ENCODE data around the gene GJB4.

The GJB4 gene

GRCh38 chr1:34713443-34713842 lies 46.1 kb upstream of the GJB4 start:
- H3K4me3 ChIP-seq (ENCODE audit: insufficient read depth in 1 of 2, low read depth in 1 of 2, low read length in 2 of 2), result no peak overlapping the region
- no peak overlapping the region for H4K91ac ChIP-seq (ENCODE audit: low read length)
- no peak overlapping the region for H3K9ac ChIP-seq (ENCODE audit: low read length)
- no peak overlapping the region for H3K23ac ChIP-seq (ENCODE audit: low read length in 2 of 2)
- no peak overlapping the region for H2BK120ac ChIP-seq (ENCODE audit: low read depth, low read length)
- H3K36me3 ChIP-seq (ENCODE audit: control insufficient read depth in 1 of 2, insufficient read depth in 2 of 2, low read depth in 1 of 2, low read length in 2 of 2), result no peaks in the 10 kb centered on the region
- no peak overlapping the region for H2BK12ac ChIP-seq (ENCODE audit: low read length in 2 of 2)
- H4K8ac ChIP-seq (ENCODE audit: low read length), result no peak overlapping the region
- H3K4me2 ChIP-seq (ENCODE audit: low read length, poor library complexity, severe bottlenecking), result no peak overlapping the region
- no peaks in the 10 kb centered on the region for H3K4me1 ChIP-seq (ENCODE audit: control insufficient read depth, insufficient read depth, low read depth, low read length)
- no peaks in the 10 kb centered on the region for H3K9me3 ChIP-seq (ENCODE audit: control insufficient read depth, low read length)
- H3K27ac ChIP-seq (ENCODE audit: low read length, poor library complexity, severe bottlenecking), result no peak overlapping the region
- H3K18ac ChIP-seq (ENCODE audit: low read depth in 1 of 2, low read length in 2 of 2), result no peak overlapping the region
- peaks cover 0 to 36% of the 10 kb centered on the region in 2 experiments for H3K27me3 ChIP-seq (ENCODE audit: control insufficient read depth in 1 of 2, insufficient read depth in 1 of 2, low read length in 2 of 2)
- no peak overlapping the region for H3K4ac ChIP-seq (ENCODE audit: low read depth in 1 of 2, low read length in 2 of 2)
- DNase-seq, result no peak
- no peak overlapping the region for H2AK5ac ChIP-seq (ENCODE audit: low read length, severe bottlenecking)
- H2AFZ ChIP-seq (ENCODE audit: low read depth, low read length), result no peak overlapping the region
- H2BK5ac ChIP-seq (ENCODE audit: low read depth, low read length, poor library complexity, severe bottlenecking), result no peak overlapping the region
- H3K14ac ChIP-seq (ENCODE audit: low read length in 2 of 2), result no peak overlapping the region
- WGBS, result 78% methylated on average over 6 of the region's 6 CpGs
- H2BK15ac ChIP-seq (ENCODE audit: low read depth, poor library complexity, severe bottlenecking), result no peak overlapping the region
- no peaks in the 10 kb centered on the region for H3K79me1 ChIP-seq (replicated peaks; ENCODE audit: low read length, poor library complexity, severe bottlenecking)

GRCh38 chr1:34714386-34714785 lies 45.2 kb upstream of the GJB4 start:
- no peak overlapping the region for H2BK15ac ChIP-seq (ENCODE audit: low read depth, poor library complexity, severe bottlenecking)
- H2BK120ac ChIP-seq (ENCODE audit: low read depth, low read length), result no peak overlapping the region
- DNase-seq, result no peak
- H3K23ac ChIP-seq (ENCODE audit: low read length in 2 of 2), result no peak overlapping the region
- no peak overlapping the region for H2AK5ac ChIP-seq (ENCODE audit: low read length, severe bottlenecking)
- no peak overlapping the region for H4K8ac ChIP-seq (ENCODE audit: low read length)
- H3K18ac ChIP-seq (ENCODE audit: low read depth in 1 of 2, low read length in 2 of 2), result no peak overlapping the region
- peaks cover 3% of the 10 kb centered on the region for H3K9me3 ChIP-seq (ENCODE audit: control insufficient read depth, low read length)
- H3K27ac ChIP-seq (ENCODE audit: low read length, poor library complexity, severe bottlenecking), result no peak overlapping the region
- no peak overlapping the region for H3K4me3 ChIP-seq (ENCODE audit: insufficient read depth in 1 of 2, low read depth in 1 of 2, low read length in 2 of 2)
- no peak overlapping the region for H2AFZ ChIP-seq (ENCODE audit: low read depth, low read length)
- no peak overlapping the region for H4K91ac ChIP-seq (ENCODE audit: low read length)
- no peak overlapping the region for H3K9ac ChIP-seq (ENCODE audit: low read length)
- no peak overlapping the region for H3K14ac ChIP-seq (ENCODE audit: low read length in 2 of 2)
- no peak overlapping the region for H3K4ac ChIP-seq (ENCODE audit: low read depth in 1 of 2, low read length in 2 of 2)
- H2BK12ac ChIP-seq (ENCODE audit: low read length in 2 of 2), result no peak overlapping the region
- no peak overlapping the region for H3K4me2 ChIP-seq (ENCODE audit: low read length, poor library complexity, severe bottlenecking)
- peaks cover 0 to 39% of the 10 kb centered on the region in 2 experiments for H3K27me3 ChIP-seq (ENCODE audit: control insufficient read depth in 1 of 2, insufficient read depth in 1 of 2, low read length in 2 of 2)
- no peaks in the 10 kb centered on the region for H3K79me1 ChIP-seq (replicated peaks; ENCODE audit: low read length, poor library complexity, severe bottlenecking)
- H3K4me1 ChIP-seq (ENCODE audit: control insufficient read depth, insufficient read depth, low read depth, low read length), result no peaks in the 10 kb centered on the region
- no peaks in the 10 kb centered on the region for H3K36me3 ChIP-seq (ENCODE audit: control insufficient read depth in 1 of 2, insufficient read depth in 2 of 2, low read depth in 1 of 2, low read length in 2 of 2)
- no peak overlapping the region for H2BK5ac ChIP-seq (ENCODE audit: low read depth, low read length, poor library complexity, severe bottlenecking)
- WGBS, result 21% methylated on average over 3 of the region's 3 CpGs

GRCh38 chr1:34715139-34715538 lies 44.4 kb upstream of the GJB4 start:
- no peak overlapping the region for H2BK15ac ChIP-seq (ENCODE audit: low read depth, poor library complexity, severe bottlenecking)
- H2AK5ac ChIP-seq (ENCODE audit: low read length, severe bottlenecking), result no peak overlapping the region
- no peak overlapping the region for H3K23ac ChIP-seq (ENCODE audit: low read length in 2 of 2)
- no peak overlapping the region for H2BK5ac ChIP-seq (ENCODE audit: low read depth, low read length, poor library complexity, severe bottlenecking)
- no peak overlapping the region for H3K4me3 ChIP-seq (ENCODE audit: insufficient read depth in 1 of 2, low read depth in 1 of 2, low read length in 2 of 2)
- H2BK12ac ChIP-seq (ENCODE audit: low read length in 2 of 2), result no peak overlapping the region
- H2BK120ac ChIP-seq (ENCODE audit: low read depth, low read length), result no peak overlapping the region
- H3K27me3 ChIP-seq (ENCODE audit: control insufficient read depth in 1 of 2, insufficient read depth in 1 of 2, low read length in 2 of 2), result peaks cover 0 to 47% of the 10 kb centered on the region in 2 experiments
- H3K4me2 ChIP-seq (ENCODE audit: low read length, poor library complexity, severe bottlenecking), result no peak overlapping the region
- no peaks in the 10 kb centered on the region for H3K79me1 ChIP-seq (replicated peaks; ENCODE audit: low read length, poor library complexity, severe bottlenecking)
- peaks cover 3% of the 10 kb centered on the region for H3K9me3 ChIP-seq (ENCODE audit: control insufficient read depth, low read length)
- H3K18ac ChIP-seq (ENCODE audit: low read depth in 1 of 2, low read length in 2 of 2), result no peak overlapping the region
- no peak for DNase-seq
- H3K14ac ChIP-seq (ENCODE audit: low read length in 2 of 2), result no peak overlapping the region
- no peak overlapping the region for H4K8ac ChIP-seq (ENCODE audit: low read length)
- no peak overlapping the region for H2AFZ ChIP-seq (ENCODE audit: low read depth, low read length)
- no peaks in the 10 kb centered on the region for H3K4me1 ChIP-seq (ENCODE audit: control insufficient read depth, insufficient read depth, low read depth, low read length)
- H3K4ac ChIP-seq (ENCODE audit: low read depth in 1 of 2, low read length in 2 of 2), result no peak overlapping the region
- no peak overlapping the region for H4K91ac ChIP-seq (ENCODE audit: low read length)
- H3K9ac ChIP-seq (ENCODE audit: low read length), result no peak overlapping the region
- WGBS, result 66% methylated on average over 3 of the region's 3 CpGs
- no peaks in the 10 kb centered on the region for H3K36me3 ChIP-seq (ENCODE audit: control insufficient read depth in 1 of 2, insufficient read depth in 2 of 2, low read depth in 1 of 2, low read length in 2 of 2)
- no peak overlapping the region for H3K27ac ChIP-seq (ENCODE audit: low read length, poor library complexity, severe bottlenecking)

- no peak overlapping the region for H3K23ac ChIP-seq (ENCODE audit: low read length in 2 of 2)
- no peak overlapping the region for H4K8ac ChIP-seq (ENCODE audit: low read length)
- H3K14ac ChIP-seq (ENCODE audit: low read length in 2 of 2), result no peak overlapping the region
- no peaks in the 10 kb centered on the region for H3K36me3 ChIP-seq (ENCODE audit: control insufficient read depth in 1 of 2, insufficient read depth in 2 of 2, low read depth in 1 of 2, low read length in 2 of 2)
- H2BK120ac ChIP-seq (ENCODE audit: low read depth, low read length), result no peak overlapping the region
- H2BK15ac ChIP-seq (ENCODE audit: low read depth, poor library complexity, severe bottlenecking), result peak overlapping the region; percentile 17
- no peak overlapping the region for H2BK5ac ChIP-seq (ENCODE audit: low read depth, low read length, poor library complexity, severe bottlenecking)
- H3K4me1 ChIP-seq (ENCODE audit: control insufficient read depth, insufficient read depth, low read depth, low read length), result no peaks in the 10 kb centered on the region
- no peak overlapping the region for H3K27ac ChIP-seq (ENCODE audit: low read length, poor library complexity, severe bottlenecking)
- no peak for DNase-seq
- peaks cover 3% of the 10 kb centered on the region for H3K9me3 ChIP-seq (ENCODE audit: control insufficient read depth, low read length)
- H2BK12ac ChIP-seq (ENCODE audit: low read length in 2 of 2), result no peak overlapping the region
- WGBS, result 76% methylated on average over 2 of the region's 4 CpGs
- H3K4ac ChIP-seq (ENCODE audit: low read depth in 1 of 2, low read length in 2 of 2), result no peak overlapping the region
- no peak overlapping the region for H3K18ac ChIP-seq (ENCODE audit: low read depth in 1 of 2, low read length in 2 of 2)
- no peak overlapping the region for H3K4me3 ChIP-seq (ENCODE audit: insufficient read depth in 1 of 2, low read depth in 1 of 2, low read length in 2 of 2)
- no peak overlapping the region for H2AFZ ChIP-seq (ENCODE audit: low read depth, low read length)
- H2AK5ac ChIP-seq (ENCODE audit: low read length, severe bottlenecking), result no peak overlapping the region
- no peaks in the 10 kb centered on the region for H3K79me1 ChIP-seq (replicated peaks; ENCODE audit: low read length, poor library complexity, severe bottlenecking)
- H4K91ac ChIP-seq (ENCODE audit: low read length), result no peak overlapping the region
- H3K4me2 ChIP-seq (ENCODE audit: low read length, poor library complexity, severe bottlenecking), result no peak overlapping the region
- no peak overlapping the region for H3K9ac ChIP-seq (ENCODE audit: low read length)
- peaks cover 0 to 62% of the 10 kb centered on the region in 2 experiments for H3K27me3 ChIP-seq (ENCODE audit: control insufficient read depth in 1 of 2, insufficient read depth in 1 of 2, low read length in 2 of 2)
These were observed 38.3 kb upstream of the GJB4 start for GRCh38 chr1:34721241-34721640.
